Measurements from ENCODE around the gene COL20A1.
"Not testable (repeated sequence)": the region's sequence is repeated elsewhere in the genome, so short reads cannot be mapped to it uniquely, and the experiment has no call there.

COL20A1 gene

DNA sequence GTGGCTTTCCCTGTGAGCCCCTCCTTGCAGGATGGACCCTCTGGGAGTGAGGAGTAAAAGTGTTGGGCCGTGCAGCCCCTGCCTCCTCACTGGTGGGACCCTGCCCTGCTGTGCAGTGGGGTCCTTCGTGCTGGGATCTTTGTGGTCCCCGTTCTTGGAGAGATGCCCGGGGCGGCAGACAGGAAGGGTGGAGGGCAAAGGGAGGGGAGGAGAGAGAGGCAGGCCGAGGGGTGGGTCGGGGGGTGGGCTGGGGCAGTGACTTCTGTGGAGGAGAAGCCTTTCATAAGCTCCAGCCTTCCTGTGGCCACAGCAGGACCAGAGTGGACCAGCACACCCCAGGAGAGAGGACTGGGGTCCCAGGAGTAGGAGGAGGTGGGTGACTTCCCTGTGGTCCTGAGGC is at the start of gene COL20A1:
Gene COL20A1, plus strand, starts transcription at position 283 of the 400 bp plus-strand sequence. CDS start 1,922 bp downstream, outside the sequence.
- no peak for DNase-seq

DNA sequence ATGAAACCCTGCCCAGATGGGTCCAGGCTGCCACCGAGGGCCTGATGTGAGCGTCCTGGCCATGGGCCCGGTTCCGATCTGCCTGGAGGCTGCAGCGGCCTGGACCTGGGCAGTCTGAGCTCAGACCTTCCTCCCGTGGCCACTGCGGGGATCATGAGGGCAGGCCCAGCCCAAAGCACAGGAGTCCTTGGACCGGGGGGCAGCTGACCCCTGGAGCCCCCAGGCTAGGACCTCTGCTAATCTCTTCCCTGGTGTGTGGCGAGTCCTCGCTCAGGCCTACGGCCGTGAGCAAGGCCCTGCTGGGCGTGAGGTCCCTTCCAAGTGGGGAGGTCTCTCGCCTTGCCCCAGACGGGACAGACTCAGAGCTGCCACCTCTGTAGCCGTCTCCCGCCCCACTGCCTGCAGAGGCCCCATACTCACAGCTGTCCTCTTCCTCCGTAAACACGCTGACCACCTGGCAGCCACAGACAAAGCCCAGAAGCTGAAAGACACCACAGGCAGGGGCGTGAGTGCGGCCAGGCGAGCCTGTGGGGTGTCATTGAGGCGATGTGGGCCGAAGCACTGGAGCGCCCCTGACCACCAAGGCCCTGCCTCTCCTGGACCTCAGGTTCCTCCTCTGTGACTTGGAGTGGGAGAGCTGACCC is 49.3 kb upstream of the COL20A1 start:
- DNase-seq, result no peak

DNA sequence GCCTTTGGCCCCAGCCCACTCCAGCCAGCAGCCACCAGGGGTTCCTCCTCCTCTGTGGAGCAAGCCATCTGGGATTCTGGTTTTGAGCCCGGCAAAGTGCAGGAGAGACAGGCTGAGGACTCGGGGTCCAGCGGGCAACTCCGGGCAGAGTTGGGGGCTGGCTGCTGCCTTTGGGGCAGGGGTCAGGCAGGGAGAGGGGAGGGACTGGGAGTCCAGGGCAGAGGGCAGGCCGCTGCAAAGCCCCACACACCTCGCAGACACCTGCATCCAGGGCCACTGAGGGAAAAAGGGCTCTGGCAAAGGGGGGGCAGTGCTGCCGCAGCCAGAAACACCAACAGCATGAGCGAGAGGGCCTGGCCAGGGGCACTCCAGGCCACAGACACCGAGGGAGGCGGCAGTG is 48.5 kb upstream of the COL20A1 start:
- DNase-seq, result no peak

DNA sequence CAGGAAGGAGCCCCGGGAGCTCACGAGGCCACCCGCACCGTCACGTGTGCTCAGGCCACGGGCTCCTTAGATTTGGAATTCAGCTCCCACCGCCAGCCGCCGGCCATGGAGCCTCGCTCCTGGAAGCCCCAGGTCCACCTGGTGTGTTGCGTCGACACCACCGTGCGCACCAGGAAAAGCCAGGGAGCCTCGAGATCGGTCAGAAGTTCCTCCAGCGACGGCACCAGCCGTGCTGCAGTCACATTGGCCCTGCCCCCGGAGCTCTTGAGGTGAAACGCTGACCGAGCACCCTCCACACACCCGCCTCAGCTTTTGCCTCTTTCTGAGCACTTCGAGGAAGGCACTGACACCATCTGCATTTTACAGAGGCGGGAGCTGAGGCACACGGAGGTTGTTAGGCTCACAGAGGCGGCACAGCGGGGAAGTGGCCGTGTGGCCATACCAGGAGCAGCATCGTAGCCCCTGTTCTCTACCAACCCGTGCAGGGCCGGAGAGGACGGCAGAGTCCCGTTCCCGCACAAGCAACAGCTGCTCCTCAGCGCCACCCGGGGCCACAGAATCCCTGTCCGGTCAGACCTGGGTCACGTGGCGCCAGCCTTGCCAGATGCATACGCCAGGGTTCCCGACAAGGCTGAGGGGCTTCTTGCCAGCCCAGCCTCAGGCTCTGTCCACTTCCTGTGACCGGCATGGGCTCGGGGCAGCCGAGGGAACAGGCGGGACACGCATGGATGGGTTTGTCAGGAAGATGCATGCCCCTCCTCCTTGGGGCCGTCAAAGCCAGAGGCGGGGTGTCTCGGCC is 46.3 kb upstream of the COL20A1 start:
- no peak for DNase-seq

DNA sequence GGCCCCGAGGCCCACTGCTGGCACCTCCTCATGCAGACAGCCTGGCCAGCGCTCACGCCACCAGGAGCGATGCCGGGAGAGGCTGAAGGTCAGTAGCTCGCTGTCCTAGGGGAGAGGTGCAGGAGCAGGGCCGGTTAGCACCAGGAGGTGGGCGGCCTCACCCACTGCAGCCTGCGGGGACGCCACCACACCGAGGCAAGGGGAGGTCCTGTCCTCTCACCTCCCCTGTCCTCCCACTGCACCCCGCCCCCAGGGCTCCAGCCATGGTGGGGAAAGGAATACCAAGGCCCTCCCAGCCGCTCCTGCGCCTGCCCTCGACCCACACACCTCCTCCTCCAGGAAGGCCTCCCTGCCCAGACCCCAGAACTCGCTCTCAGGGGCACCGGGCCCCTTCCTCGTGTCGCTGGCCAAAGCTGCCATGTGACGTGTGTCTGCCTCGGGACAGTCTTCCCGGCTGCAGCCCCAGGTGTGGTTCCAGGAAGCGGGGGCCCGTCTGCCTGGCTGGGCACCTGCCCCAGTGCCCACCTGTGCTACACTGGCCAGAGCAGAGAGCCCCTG is 45.2 kb upstream of the COL20A1 start:
- no peak for DNase-seq

DNA sequence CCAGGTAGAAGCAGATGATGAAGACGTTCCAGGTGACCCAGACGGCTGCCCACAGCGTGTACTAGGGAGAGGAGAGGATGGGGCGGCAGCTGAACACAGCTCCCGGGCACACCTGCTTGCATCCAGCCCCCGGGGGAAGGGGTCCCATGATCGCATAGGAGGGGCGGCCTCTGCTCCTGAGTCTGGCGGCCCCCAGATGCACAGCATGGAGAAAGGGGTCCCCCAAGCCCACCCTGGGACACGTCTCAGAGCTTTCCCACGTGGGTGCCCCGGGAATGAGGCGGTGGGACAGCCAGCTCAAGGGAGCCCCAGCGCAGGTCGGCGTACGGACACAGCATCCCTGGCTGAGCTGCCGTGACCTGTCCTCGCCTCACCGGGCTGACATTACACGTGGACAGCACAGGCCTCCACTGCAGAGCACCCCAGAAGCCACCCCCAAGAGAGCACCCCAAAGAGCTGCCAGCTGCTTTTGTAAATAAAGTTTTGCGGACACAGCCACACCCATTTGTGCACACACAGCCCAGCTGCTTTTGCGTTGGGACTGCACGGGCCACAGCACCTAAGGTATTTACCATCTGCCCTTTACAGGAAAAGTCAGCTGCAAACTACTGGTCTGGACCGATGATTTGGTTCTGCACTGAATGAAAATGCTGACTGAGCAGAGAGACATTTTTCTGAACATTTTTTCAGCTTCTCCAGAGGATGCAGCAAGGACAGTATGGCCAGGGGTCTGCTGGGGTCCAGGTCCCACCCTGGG is 44.0 kb upstream of the COL20A1 start:
- no peak for DNase-seq

DNA sequence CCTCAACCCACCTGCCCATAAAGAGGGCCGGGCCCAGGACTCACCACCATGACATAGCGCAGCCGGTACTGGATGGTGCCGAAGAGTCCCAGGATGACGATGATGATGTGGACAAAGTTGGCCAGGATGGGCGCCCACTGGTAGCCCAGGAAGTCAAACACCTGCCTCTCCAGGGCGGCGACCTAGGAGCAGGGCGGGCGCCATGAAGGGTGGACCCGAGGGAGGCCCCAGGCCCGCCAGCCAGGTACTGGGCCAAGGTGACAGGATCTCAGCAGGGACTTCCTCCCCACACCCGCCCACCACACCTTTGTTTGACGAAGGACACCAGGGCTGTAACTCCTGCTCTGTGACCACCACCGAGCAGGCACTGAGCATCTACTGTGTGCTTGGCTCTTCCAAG is 43.1 kb upstream of the COL20A1 start:
- DNase-seq, result no peak

DNA sequence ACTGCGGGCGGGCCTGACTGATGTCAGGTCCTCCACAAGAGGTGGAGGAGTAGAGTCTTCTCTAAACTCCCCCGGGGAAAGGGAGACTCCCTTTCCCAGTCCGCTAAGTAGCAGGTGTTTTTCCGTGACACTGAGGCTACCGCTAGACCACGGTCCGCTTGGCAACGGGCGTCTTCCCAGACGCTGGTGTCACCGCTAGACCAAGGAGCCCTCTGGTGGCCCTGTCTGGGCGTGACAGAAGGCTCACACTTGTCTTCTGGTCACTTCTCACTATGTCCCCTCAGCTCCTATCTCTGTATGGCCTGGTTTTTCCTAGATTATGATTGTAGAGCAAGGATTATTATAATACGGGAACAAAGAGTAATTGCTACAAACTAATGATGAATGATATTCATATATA is 41.6 kb upstream of the COL20A1 start:
- not testable (repeated sequence) for DNase-seq

DNA sequence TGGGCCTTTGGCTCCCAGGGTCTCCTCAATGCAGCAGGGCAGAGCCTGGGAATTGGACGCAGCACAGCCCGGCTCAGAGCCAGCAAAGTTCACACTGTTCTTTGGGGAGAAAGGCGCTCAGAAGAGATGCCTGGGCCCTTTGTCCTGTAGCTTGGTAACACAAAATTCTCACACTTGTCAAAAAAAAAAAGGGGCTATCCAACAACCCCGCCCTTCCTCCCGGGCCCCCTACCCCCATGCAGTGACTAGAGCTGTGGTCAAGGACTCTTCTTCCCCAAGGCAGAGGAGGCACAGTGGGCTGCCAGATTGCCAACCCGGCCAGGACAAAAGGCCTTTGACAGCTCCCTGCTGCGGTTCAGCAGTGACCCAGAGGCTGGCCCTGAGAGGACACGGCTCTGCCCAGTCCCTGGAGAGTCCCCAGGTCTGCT is 40.7 kb upstream of the COL20A1 start:
- no peak for DNase-seq

DNA sequence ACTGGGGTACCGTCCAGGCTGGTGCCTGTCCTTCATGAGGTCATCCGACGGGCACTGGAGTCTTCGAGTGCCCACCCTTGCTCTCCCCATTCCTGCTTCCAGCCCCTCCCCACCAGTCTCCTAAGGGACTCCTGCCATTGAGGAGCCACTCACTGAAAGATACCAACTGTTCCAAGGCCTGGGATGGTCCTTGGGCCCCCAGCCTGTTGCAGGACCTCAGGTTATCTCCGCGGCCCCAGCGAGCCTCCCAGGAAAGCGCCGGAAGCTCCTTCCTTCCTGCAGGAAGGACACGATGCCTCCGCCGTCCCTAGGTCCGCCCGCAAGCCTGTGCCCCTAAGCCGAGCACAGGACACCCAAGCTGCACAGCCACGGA is 39.9 kb upstream of the COL20A1 start:
- DNase-seq, result no peak

DNA sequence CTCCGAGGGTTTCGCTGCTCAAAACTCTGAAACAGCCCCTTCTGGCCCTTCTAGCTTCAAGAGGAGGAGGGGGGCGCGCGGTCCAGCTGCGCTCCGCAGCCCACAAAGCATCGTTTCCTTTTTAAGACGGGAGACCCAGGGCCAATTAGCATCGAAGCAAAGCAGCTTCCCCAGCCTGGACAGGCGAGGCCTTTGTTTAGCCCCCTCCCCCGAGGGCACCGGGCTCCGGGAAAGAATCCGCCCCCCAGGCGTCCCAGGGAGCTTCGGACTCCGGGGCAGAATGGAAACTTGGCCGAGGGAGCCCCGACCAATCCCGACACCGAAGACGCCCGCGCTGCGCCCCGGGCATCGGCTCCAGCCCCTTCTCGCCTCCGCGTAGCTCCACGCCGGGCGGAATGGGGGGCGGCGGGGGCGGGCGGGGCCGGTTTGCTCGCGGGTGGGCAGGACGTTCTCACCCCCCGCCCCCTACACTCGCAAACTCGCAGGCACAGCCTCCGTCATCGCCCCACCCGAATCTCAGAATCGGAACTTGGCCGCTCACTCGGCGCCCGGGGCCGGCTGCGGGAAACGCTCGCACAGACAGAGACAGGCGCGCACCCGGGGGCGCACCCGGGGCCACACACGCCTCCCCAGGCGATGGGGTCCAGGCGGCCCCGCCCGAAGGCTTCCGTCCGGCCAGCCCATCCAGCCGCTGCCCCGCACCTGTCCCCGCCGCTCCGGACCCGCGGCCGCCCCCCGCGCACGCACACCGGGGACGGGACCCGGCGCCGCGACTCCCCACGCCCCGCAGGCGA is 39.4 kb upstream of the COL20A1 start:
- no peak for DNase-seq

DNA sequence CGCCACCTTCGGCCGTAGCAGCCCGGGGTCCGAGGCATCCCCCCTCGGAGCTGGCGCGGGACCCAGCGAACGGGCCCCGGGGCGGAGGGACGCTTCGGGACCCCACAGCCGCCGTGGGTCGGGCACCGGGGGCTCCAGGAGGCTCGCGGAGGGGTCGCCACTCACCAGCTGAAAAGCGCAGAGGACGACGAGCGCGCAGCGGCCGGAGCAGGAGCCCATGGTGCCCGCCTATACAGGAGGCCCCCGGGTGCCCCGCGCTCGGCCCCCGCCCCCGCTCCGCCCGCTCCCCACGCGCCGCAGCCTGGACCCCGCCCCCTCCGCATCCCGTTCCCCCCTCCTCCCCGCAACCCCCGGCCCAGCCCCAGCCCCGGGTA is 38.8 kb upstream of the COL20A1 start, which contains the start of gene NKAIN4:
Gene NKAIN4, minus strand, starts transcription at position 232 of the 374 bp plus-strand sequence. Its CDS starts 13 bp downstream, at position 219.
- DNase-seq, result no peak

DNA sequence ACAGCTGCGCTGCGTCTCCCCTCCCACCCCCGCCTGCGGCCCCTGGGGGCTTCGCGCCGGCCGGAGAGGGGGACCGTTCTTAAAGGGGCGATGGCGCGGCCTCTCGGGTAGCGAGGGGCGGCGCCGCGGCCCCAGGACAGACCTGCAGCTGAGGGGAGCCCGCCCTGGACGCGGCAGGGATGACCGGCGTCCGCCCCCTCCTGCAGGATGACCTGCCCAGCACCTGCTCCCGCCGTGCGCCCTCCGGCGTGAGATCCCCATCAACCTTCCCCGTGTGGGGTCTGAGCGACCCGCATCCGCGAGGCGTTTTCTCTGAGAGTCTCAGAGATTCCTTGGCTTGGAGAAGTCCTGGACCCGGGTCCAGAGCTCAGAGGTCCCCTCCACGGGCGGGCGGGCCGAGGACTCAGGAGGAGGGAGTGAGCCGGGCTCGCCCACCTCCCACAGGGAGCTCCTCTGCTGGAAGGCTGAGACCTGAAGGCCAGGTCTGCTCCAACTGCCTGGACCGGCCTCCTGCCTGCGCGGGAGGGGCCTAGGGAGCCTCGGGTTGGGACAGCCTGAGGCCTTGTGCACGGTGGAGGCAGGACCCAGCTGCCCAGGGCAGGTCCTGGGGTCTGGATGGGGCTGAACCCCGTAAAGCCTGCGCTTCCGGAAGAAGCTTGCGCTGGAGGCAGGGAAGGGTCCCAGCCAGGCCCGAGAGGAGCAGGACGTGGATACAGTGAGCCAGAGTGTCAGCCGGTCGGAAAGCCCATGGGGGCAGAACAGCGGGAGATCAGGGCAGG is 38.2 kb upstream of the COL20A1 start:
- no peak for DNase-seq

DNA sequence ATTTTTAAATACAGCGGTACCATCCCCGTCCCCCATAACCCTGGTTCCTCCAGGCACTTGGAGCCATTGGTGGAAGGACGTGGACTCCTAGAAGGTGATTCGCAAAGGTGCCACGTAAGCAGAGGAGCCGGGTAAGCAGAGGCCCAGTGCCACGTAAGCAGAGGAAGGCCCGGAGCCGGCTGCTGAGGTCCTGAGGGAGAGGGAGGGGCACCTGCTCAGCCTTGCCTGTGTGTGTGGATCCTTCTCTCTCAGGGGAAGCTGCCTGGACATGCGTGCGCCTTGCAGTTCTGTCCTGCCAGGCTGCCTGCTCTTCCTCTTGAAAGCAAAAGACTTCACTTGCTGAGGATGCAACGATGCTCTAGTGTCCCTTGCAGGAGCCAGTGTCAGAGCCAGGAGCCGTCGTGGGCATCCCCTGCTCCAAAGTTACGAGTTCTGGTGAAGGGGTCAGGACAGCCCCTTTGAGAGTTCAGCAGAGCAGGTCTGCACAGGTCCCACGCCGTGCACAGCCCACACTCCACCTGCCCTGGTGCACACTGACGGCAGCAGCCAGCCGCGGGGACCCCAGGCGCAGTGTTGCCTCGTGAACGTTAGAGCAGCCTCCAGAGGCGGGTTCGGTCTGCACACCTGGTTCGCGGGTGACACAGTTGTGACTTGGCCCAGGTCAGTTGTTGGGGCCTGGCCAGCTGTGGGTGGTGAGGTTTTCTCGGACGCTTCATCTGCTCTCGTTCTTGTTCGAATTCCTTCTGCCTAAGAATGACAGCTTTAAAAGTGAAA is 36.9 kb upstream of the COL20A1 start:
- no peak for DNase-seq

DNA sequence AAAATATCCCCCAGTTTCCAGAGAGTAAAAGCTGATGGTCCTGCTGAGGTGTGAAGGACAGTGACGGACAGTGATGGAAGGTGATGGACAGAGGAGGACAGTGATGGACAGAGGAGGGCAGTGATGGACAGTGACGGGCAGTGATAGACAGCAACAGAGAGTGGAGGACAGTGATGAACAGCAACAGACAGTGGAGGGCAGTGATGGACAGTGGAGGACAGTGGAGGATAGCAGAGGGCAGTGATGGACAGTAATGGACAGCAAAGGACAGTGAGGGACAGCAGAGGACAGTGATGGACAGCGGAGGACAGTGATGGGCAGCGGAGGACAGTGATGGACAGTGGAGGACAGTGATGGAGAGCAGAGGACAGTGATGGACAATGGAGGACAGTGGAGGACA is 36.0 kb upstream of the COL20A1 start:
- no peak for DNase-seq

DNA sequence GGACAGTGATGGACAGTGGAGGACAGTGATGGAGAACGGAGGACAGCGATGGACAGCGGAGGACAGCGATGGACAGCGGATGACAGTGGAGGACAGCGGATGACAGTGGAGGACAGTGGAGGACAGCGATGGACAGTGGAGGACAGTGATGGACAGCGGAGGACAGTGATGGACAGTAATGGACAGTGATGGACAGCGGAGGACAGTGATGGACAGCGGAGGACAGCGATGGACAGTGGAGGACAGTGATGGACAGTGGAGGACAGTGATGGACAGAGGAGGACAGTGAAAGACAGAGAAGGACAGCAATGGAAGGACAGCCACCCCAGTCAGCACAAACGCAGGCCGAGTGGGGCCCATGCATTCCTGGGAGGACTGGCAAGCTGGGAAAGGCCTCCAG is 35.4 kb upstream of the COL20A1 start:
- DNase-seq, result no peak

DNA sequence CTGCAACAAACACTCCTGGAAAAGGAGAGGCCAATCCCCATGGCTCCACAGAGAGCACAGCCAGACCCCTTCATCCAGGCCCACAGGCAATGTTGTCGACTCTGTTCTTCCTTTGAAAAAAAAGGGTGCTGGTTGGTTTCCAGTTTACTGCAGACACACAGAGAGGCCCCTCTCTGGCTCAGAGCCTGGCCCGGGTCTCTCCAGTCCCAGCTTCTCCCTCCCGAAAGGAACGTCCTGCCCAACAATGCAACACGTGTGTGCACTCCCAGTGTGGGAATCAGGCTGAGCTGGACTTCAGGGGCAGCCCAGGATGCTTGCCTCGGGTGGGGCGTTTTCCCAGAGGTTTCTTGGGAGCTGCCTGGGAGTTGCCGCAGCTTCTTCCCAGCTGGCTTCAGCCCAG is 34.2 kb upstream of the COL20A1 start:
- no peak for DNase-seq

DNA sequence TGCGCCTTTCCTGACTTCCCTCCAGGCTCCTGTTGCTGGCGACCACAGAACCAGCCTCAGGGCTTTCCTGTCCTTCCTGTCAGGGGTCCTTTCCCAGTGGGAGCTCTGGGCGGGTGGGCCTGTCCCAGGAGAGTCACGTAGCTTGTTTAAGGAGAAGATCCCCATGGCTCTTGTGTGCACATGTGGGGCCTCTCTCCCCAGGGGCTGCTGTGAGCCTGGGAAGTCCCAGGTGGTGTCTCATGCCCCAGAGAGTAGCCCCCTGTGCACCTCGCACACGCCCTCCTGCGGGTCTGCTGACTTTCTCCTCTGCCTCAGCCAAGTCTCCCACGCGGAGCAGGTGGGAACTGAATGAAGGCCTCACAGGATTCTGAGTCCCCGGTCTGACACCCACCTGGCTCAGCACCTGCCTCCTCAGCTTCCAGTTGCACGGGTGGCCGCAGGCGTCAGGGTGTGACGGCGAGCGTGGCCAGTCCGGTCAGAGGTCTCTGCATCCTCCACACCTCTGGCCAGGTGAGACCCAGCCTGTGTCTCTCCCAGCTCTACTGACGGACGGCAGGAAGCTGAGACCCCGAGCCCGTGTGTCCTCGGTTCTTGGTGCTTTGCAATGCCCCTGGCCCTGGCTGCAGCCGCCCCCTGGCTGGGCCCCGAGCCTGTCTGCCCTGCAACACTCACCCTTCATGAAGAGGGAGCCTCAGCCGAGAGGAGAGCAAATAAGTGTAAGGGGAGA is 33.1 kb upstream of the COL20A1 start:
- no peak for DNase-seq

DNA sequence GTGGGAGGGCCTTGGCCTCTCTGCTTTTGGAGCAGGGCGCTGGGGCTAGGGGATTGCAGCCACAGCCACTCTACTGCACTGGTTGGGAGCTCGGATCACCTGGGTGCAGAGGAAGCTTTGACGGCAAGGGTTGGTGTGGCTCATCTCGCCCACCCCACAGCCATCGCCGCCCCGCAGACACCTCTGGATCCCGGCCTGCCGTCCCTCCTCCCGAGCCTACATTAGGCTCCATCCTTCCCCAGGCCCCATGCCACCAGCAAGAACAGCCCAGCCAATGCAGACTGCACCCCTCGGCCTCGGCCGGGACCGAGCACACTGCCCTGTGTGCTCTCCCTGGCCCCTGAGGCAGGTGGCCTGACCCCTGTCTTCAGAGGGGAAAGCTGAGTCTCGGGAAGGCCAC is 32.5 kb upstream of the COL20A1 start:
- DNase-seq, result no peak

DNA sequence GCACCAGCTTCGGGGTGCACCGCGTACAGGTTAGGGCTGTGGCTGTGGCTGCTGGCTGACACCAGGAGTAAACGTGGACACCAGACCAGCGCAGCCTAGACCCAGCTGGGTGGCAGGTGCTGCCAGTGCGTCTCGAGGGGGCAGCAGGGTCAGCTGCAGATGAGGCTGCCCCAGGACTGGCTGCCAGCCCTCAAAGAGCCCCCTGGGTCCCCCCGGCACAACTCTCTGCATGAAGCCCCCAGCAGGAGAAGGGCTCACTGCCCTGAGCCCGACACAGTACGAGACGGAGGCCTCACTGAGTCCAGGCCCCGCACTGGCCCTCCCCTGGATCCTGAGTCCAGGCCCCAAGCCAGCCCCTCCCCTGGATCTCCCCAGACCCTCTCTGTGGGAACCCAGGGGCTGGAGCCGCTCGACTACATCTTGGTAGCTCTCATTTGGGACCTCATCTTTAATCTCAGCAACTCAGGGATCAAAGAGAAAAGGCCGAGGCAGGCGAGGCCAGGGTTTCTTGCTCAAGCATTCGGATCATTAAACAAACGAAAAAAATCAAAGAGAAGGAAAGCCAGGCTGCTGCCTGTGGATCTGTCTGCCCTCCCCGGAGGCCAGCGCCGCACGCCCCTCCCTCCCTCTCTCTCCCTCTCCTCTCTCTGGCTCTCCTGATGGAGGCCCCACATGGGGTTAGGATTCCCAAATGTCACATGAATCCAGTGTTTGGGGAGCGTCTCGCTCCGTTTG is 31.8 kb upstream of the COL20A1 start:
- DNase-seq, result no peak

Data from NCI-H345 (cell line).